Measurements from ENCODE around the gene SLC35G2. TPM values are rescaled to one million over a fixed set of nuclear protein-coding genes. Genes with fewer than 3 reads are reported as not detected.

Gene SLC35G2
- polyA plus RNA-seq, 2 of the 4 experiments (the other 2 are of a cell fraction) = 17.2 to 34.8 TPM

- TF ChIP-seq E2F6 (IDR thresholded peaks at IDR 0.05; ENCODE audit: borderline replicate concordance, low read depth) (no peak), PHF8 (IDR thresholded peaks at IDR 0.05; ENCODE audit: borderline replicate concordance, low read depth) (no peak)
Measured at GRCh38 chr3:136805795-136806194, 13.1 kb upstream of the SLC35G2 start (continued).

- no peak for ATAC-seq
- WGBS (ENCODE audit: missing lambda C conversion rate) = 65% methylated on average over 3 of the region's 3 CpGs
- H3K4me2 ChIP-seq = no peak overlapping the region
- CTCF ChIA-PET = no interaction called here
- no peaks in the 10 kb centered on the region for H3K9me3 ChIP-seq
- no peak for TF ChIP-seq RARB (CRISPR knock-in tag; IDR thresholded peaks at IDR 0.05)
- no peak for TF ChIP-seq RFX5 (IDR thresholded peaks at IDR 0.05)
- TF ChIP-seq MAX (IDR thresholded peaks at IDR 0.05) = no peak
- no peak for TF ChIP-seq MYC (IDR thresholded peaks at IDR 0.05; ENCODE audit: borderline replicate concordance, low read length)
- TF ChIP-seq KDM1A (IDR thresholded peaks at IDR 0.05; ENCODE audit: low read depth) = no peak
- no peak for TF ChIP-seq RCOR1 (IDR thresholded peaks at IDR 0.05; ENCODE audit: low read depth, low read length)
- TF ChIP-seq POLR2A (IDR thresholded peaks at IDR 0.05; ENCODE audit: low read length) = no peak
- TF ChIP-seq ZNF302 (CRISPR knock-in tag; IDR thresholded peaks at IDR 0.05) = no peak
- TF ChIP-seq CTCF (IDR thresholded peaks at IDR 0.05) = no peak
- no peak for TF ChIP-seq HOXB13 (CRISPR knock-in tag; IDR thresholded peaks at IDR 0.05; ENCODE audit: low read depth)
- no peak for TF ChIP-seq PHF8 (IDR thresholded peaks at IDR 0.05; ENCODE audit: borderline replicate concordance, low read depth)
- no peak for TF ChIP-seq CBX8 (IDR thresholded peaks at IDR 0.05)
- TF ChIP-seq JUNB (IDR thresholded peaks at IDR 0.05) = no peak
- TF ChIP-seq MAZ (IDR thresholded peaks at IDR 0.05; ENCODE audit: borderline replicate concordance, low read depth, low read length) = no peak
- no peak for TF ChIP-seq ZSCAN20 (CRISPR knock-in tag; IDR thresholded peaks at IDR 0.05)
- TF ChIP-seq SMC3 (IDR thresholded peaks at IDR 0.05) = no peak
- TF ChIP-seq E2F6 (IDR thresholded peaks at IDR 0.05; ENCODE audit: borderline replicate concordance, low read depth) = no peak
- no peak for TF ChIP-seq REST (IDR thresholded peaks at IDR 0.05)
- no peak for TF ChIP-seq MAFK (IDR thresholded peaks at IDR 0.05; ENCODE audit: partially characterized antibody)
- POLR2A ChIA-PET = no interaction called here
- H3K4me3 ChIP-seq = no peak overlapping the region
- no peak for DNase-seq (ENCODE audit: low read depth in 1 of 2, low spot score in 1 of 2)
- H3K4me1 ChIP-seq = no peaks in the 10 kb centered on the region
- no peak for FAIRE-seq
- no peak overlapping the region for H3K27ac ChIP-seq
Measured at GRCh38 chr3:136811701-136812100, 7.2 kb upstream of the SLC35G2 start.
